Anterior cingulate cortex (tissue), 58 donors: ENCODE measurements around the gene ECM2.

Source experiments
- DNase-seq, 58 donors: peaks; one replicate each; lab custom pipeline; 2025; lab: John Stamatoyannopoulos, UW

Gene ECM2

GRCh38 chr9:92503156-92503555, 32.6 kb downstream of the ECM2 start:
- DNase-seq: no peak

GRCh38 chr9:92501671-92502393, 34.0 kb downstream of the ECM2 start:
- no peak for DNase-seq

GRCh38 chr9:92500725-92501124, 35.1 kb downstream of the ECM2 start:
- no peak for DNase-seq

- no peak for DNase-seq
Measured at GRCh38 chr9:92499701-92500100, 36.1 kb downstream of the ECM2 start.

GRCh38 chr9:92496396-92497176, 39.2 kb downstream of the ECM2 start:
- no peak for DNase-seq

- DNase-seq: no peak
Measured at GRCh38 chr9:92494856-92495255, 40.9 kb downstream of the ECM2 start.

GRCh38 chr9:92493749-92494387, 41.9 kb downstream of the ECM2 start:
- no peak for DNase-seq

- no peak for DNase-seq
Measured at GRCh38 chr9:92492781-92493401, 42.9 kb downstream of the ECM2 start.

GRCh38 chr9:92488681-92489550, 46.9 kb downstream of the ECM2 start:
- no peak for DNase-seq

- DNase-seq: no peak
Measured at GRCh38 chr9:92486371-92486770, 49.4 kb downstream of the ECM2 start.

- DNase-seq: no peak
Measured at GRCh38 chr9:92484563-92484962, 51.2 kb downstream of the ECM2 start.

- DNase-seq: no peak
Measured at GRCh38 chr9:92483627-92484545, 51.9 kb downstream of the ECM2 start.

- DNase-seq: no peak
Measured at GRCh38 chr9:92482805-92483204, 53.0 kb downstream of the ECM2 start.

GRCh38 chr9:92482329-92482728, 53.5 kb downstream of the ECM2 start, which contains the start of gene ASPN:
ASPN (minus strand) TSS chr9:92482506.
- DNase-seq: no peak

- peak in 3 of 58 donors; percentile 3 to 14 (median 7) for DNase-seq
Measured at GRCh38 chr9:92480986-92481633, 54.7 kb downstream of the ECM2 start.

- no peak for DNase-seq
Measured at GRCh38 chr9:92480291-92480771, 55.5 kb downstream of the ECM2 start.

- DNase-seq: no peak
Measured at GRCh38 chr9:92479346-92479745, 56.4 kb downstream of the ECM2 start.

GRCh38 chr9:92478783-92479182, 57.0 kb downstream of the ECM2 start:
- DNase-seq: no peak
